ENCODE measurements around the gene FOXC1.

Gene FOXC1

DNA sequence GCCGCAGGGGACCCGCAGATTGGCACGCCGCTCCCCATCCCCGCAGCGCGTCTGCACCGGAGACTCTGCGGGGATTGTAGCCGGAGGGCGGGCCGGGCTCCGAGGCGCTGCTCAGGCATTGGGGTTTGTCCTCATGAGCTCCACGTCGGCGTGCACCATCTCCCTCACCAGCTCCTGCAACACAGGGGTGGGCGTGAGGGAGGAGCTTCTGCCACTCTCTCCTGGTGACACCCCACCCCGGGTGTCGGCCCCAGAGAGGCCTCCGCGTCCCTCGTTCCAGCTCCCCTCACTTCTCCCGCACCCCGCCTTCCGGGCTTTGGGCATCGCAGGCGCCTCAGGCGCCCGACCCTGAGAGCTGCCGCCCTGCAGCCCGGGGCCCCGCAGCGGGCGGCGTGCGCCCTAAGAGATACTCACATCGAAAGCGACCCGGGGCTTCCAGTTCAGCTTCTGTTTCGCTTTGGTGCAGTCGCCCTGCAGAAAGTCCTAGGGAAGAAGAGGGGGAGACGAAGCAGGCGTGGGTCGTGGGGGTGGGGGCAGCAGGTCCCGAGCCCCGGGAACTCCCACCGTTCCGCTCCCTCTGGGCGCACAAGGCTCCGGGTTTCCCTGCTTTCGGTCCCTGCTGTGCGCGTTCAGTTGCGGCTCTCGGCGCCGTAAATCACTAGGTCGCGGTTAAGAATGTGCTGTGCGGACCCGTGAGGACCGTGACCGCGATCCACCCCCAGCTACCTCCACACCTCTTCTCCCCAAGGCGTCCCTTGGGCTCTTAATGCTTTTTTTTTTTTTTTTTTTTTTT lies 14.5 kb downstream of the FOXC1 start:
- no peak for DNase-seq (ENCODE audit: low read depth)
- TF ChIP-seq, protein P1, sequence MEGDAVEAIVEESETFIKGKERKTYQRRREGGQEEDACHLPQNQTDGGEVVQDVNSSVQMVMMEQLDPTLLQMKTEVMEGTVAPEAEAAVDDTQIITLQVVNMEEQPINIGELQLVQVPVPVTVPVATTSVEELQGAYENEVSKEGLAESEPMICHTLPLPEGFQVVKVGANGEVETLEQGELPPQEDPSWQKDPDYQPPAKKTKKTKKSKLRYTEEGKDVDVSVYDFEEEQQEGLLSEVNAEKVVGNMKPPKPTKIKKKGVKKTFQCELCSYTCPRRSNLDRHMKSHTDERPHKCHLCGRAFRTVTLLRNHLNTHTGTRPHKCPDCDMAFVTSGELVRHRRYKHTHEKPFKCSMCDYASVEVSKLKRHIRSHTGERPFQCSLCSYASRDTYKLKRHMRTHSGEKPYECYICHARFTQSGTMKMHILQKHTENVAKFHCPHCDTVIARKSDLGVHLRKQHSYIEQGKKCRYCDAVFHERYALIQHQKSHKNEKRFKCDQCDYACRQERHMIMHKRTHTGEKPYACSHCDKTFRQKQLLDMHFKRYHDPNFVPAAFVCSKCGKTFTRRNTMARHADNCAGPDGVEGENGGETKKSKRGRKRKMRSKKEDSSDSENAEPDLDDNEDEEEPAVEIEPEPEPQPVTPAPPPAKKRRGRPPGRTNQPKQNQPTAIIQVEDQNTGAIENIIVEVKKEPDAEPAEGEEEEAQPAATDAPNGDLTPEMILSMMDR (IDR thresholded peaks at IDR 0.05; ENCODE audit: low read length, missing control alignments) = no peak
- H3K4me3 ChIP-seq (replicated peaks; ENCODE audit: low read depth, low read length) = peak overlapping the region; percentile 68

DNA sequence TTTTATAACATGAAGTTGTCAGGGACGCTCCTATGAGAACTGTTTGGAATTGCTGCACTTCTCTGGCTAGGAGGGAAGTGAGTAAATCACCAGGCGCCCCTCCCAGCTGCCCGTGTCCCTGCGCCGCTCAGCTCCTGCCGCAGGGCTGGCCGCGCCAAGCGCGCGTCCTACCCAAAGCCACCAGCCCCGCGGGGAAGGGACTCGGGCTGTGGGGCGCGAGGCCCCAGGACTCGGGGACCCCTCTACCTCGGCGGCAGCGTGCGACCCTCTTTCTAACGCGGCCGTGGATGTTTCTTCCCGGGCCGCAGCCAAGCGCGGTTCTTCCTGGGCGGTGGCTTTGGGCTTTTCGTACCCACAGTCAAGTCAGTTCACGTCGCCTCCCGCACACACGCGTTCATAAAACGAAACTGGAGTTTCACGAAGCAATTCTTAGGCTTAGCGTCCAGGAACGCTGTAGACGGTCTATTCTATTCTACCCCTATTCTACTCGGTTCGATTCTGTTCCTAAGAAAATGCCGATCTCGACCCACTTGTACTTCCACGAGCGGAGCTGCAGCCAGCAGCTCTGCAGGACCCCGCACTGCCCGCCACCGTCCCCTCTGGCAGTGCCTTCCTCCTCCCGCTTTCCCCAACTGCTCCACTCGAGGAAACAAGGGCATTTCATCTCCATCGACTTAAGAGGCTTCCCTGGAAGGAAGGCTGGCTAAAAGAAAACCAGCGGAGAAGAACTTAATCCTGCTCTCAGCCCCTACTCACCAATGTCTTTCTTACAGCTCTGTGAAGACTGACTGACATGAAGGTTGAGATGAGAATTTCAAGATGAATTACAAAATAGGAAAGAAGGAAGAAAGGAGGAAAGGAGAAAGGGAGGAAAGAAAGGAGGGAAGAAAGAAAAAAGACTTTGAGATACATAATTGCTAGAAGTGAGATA lies 15.4 kb downstream of the FOXC1 start:
- DNase-seq (ENCODE audit: low read depth) = no peak
- peak overlapping the region; percentile 68 for H3K4me3 ChIP-seq (replicated peaks; ENCODE audit: low read depth, low read length)

DNA sequence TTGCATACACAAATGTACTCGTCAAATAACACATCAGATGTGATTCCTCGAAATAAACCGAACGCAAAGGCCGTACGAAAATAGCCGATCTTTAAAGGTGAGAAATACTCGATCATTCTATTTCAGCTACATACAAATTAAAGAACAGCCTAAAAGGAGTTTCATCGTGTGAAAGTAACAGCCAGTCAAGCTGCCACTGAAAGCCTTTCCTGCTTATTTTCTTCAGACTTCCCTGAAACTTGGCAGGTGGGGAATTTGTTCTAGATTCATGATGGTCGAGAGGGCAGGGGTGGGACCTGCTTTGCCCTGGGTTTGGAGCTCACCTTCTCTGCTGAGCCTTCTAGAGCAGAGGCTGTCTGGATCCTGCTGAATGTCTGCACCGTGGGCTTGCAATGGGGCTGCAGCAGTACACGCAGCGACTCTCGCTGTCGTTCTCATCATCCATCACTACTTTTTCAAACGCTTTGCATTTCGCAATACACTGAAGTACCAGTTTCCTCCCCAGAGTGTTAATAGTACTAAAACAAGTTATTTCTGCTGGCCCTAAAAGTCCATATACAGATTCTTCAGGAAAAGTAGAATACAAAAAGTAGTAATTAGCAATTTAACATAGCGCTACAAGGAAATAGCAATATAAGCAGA lies 16.2 kb downstream of the FOXC1 start:
- no peak for DNase-seq (ENCODE audit: low read depth)
- H3K4me3 ChIP-seq (replicated peaks; ENCODE audit: low read depth, low read length) = no peak overlapping the region
- TF ChIP-seq, protein P1 (IDR thresholded peaks at IDR 0.05; ENCODE audit: low read length, missing control alignments) = no peak

More for the DNA sequence above, 15.4 kb downstream of the FOXC1 start:
- TF ChIP-seq, protein P1 (IDR thresholded peaks at IDR 0.05; ENCODE audit: low read length, missing control alignments) = no peak

DNA sequence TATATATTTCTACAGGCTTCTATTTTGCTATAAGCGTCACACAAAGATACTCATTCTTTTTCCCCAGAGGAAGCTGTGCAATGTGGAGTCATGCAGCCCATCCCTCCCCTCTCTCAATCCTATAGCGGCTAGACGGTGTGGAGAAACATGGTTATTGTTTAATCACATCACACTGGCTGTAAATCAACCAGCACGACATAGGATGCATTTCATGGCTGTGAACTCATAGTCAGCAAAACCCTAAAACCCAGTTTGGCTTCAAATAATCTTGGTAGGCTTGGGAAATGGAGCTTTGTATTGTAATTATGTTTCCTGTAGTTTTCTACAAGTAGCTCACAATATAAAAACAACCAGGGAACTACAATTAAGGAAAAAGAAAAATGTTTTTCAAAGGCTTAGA lies 16.8 kb downstream of the FOXC1 start:
- no peak overlapping the region for H3K4me3 ChIP-seq (replicated peaks; ENCODE audit: low read depth, low read length)

DNA sequence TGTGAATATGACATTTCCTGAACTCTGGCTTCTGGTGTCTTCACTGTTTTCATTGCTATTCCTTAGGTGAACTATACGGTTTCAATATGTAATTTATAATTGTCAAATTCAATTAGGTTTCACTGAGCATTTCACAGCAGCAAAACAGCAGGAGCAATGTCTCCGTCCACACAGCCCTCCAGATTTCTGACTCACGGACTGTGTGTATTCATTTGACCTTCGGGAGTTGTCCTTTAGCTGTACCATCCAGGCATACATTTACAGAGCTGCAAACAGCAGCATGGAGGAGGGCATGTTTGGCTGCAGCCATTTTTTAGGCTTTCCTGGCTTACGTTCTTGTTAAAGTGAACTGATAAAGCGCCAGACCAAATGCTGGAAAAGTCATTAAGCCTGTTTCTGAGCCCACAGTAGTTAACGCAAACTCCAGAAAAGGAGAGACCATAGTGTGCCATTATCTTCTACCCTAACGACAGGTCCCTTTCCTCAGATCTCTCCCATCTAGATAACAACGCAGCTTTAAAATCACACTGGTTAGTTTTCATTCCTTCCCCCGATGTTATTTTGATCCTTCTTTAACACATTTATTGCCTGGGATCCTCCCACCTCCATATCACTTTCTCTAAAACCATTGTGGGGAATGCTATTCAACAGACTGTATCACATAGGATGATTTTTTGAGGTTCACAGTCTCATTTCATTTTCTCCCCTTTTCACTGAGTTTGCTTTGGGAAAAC lies 18.3 kb downstream of the FOXC1 start:
- no peak overlapping the region for H3K4me3 ChIP-seq (replicated peaks; ENCODE audit: low read depth, low read length)
- DNase-seq (ENCODE audit: low read depth) = no peak
- TF ChIP-seq, protein P1 (IDR thresholded peaks at IDR 0.05; ENCODE audit: low read length, missing control alignments) = no peak

More for the DNA sequence above, 16.8 kb downstream of the FOXC1 start:
- TF ChIP-seq, protein P1 (IDR thresholded peaks at IDR 0.05; ENCODE audit: low read length, missing control alignments) = no peak
- DNase-seq (ENCODE audit: low read depth) = no peak

DNA sequence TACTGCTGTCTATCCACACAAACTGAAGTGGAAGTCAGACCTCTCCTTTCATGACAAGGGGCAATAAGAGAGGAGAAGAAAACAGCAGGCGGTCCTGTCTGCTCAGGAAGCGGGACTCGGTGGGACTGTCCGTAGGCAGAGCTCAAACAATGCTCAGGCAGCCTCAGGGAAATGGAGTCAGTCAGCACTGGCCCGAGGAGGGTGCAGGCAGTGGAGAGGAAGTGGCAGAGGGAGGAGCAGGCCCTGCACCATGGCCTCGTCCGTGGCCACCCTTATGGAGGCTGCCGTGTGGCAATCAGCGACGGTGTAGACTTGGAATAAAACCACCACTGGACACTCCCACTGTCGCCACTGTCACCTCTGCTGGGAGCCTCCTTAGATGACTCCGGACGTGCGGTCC lies 19.6 kb downstream of the FOXC1 start:
- TF ChIP-seq, protein P1 (IDR thresholded peaks at IDR 0.05; ENCODE audit: low read length, missing control alignments) = no peak
- no peak overlapping the region for H3K4me3 ChIP-seq (replicated peaks; ENCODE audit: low read depth, low read length)

More for the DNA sequence above, 19.6 kb downstream of the FOXC1 start:
- DNase-seq (ENCODE audit: low read depth) = no peak
